ENCODE results near the gene SPINK5.
"Not testable (repeated sequence)": the region's sequence is repeated elsewhere in the genome, so short reads cannot be mapped to it uniquely, and the experiment has no call there.

The SPINK5 gene

GRCh38 chr5:148063861-148064260 is at the start of gene SPINK5:
Gene SPINK5, plus strand, starts transcription at chr5:148063980. Its CDS starts 65 bp downstream, at chr5:148064045.
- DNase-seq (ENCODE audit: low read depth) = no peak

- no peak for DNase-seq (ENCODE audit: low read depth)
Observed at GRCh38 chr5:148014276-148014675, 49.5 kb upstream of the SPINK5 start.

- no peak for DNase-seq (ENCODE audit: low read depth)
Observed at GRCh38 chr5:148020257-148020988, 43.4 kb upstream of the SPINK5 start.

GRCh38 chr5:148027505-148027904 is 36.3 kb upstream of the SPINK5 start:
- DNase-seq (ENCODE audit: low read depth) = no peak

GRCh38 chr5:148029131-148029530 is 34.6 kb upstream of the SPINK5 start:
- no peak for DNase-seq (ENCODE audit: low read depth)

- no peak for DNase-seq (ENCODE audit: low read depth)
Observed at GRCh38 chr5:148033134-148033533, 30.6 kb upstream of the SPINK5 start.

GRCh38 chr5:148035676-148036075 is 28.1 kb upstream of the SPINK5 start:
- no peak for DNase-seq (ENCODE audit: low read depth)

GRCh38 chr5:148042881-148043280 is 20.9 kb upstream of the SPINK5 start:
- no peak for DNase-seq (ENCODE audit: low read depth)

- DNase-seq (ENCODE audit: low read depth) = no peak
Observed at GRCh38 chr5:148043705-148044104, 20.1 kb upstream of the SPINK5 start.

GRCh38 chr5:148055160-148055559 is 8.6 kb upstream of the SPINK5 start:
- DNase-seq (ENCODE audit: low read depth) = not testable (repeated sequence)

- DNase-seq (ENCODE audit: low read depth) = no peak
Observed at GRCh38 chr5:148060309-148060708, 3.5 kb upstream of the SPINK5 start.

- no peak for DNase-seq (ENCODE audit: low read depth)
Observed at GRCh38 chr5:148060881-148061280, 2.9 kb upstream of the SPINK5 start.

GRCh38 chr5:148070621-148071020 is 6.8 kb downstream of the SPINK5 start:
- DNase-seq (ENCODE audit: low read depth) = no peak

- DNase-seq (ENCODE audit: low read depth) = no peak
Observed at GRCh38 chr5:148072207-148072606, 8.4 kb downstream of the SPINK5 start.

- DNase-seq (ENCODE audit: low read depth) = no peak
Observed at GRCh38 chr5:148075529-148075928, 11.7 kb downstream of the SPINK5 start.

- no peak for DNase-seq (ENCODE audit: low read depth)
Observed at GRCh38 chr5:148083203-148083602, 19.4 kb downstream of the SPINK5 start.

GRCh38 chr5:148084269-148084668 is 20.5 kb downstream of the SPINK5 start:
- no peak for DNase-seq (ENCODE audit: low read depth)

GRCh38 chr5:148085310-148085709 is 21.5 kb downstream of the SPINK5 start:
- DNase-seq (ENCODE audit: low read depth) = no peak

- no peak for DNase-seq (ENCODE audit: low read depth)
Observed at GRCh38 chr5:148085977-148086705, 22.4 kb downstream of the SPINK5 start.

GRCh38 chr5:148090146-148090772 is 26.5 kb downstream of the SPINK5 start:
- DNase-seq (ENCODE audit: low read depth) = no peak

- DNase-seq (ENCODE audit: low read depth) = no peak
Observed at GRCh38 chr5:148090773-148091250, 27.0 kb downstream of the SPINK5 start.

- DNase-seq (ENCODE audit: low read depth) = no peak
Observed at GRCh38 chr5:148091991-148092964, 28.5 kb downstream of the SPINK5 start.

Data from GM04504 (cell line).